ENCODE results near the gene DDAH2.
"Not testable (repeated sequence)": the region's sequence is repeated elsewhere in the genome, so short reads cannot be mapped to it uniquely, and the experiment has no call there.

Gene DDAH2

DNA sequence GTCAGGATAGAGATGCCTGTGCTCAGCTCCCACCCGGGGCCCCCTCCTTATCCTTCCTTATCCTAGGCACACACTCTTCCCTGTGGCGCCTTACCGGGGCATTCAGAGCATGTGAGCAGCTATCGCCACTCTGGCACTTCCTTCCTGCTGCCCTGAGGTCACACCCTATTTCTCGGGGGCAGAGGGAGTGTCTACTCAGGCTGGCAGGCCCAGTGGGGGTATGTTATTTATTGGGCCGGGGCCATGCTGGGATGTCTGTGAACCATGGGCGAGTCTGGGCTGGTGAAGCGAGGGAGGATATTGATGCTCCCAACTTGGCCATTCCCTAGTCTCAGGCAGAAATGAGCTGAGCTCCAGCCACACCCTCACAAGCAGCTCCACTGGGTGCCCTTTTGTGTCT is 17.9 kb downstream of the DDAH2 start:
- DNase-seq, result no peak

DNA sequence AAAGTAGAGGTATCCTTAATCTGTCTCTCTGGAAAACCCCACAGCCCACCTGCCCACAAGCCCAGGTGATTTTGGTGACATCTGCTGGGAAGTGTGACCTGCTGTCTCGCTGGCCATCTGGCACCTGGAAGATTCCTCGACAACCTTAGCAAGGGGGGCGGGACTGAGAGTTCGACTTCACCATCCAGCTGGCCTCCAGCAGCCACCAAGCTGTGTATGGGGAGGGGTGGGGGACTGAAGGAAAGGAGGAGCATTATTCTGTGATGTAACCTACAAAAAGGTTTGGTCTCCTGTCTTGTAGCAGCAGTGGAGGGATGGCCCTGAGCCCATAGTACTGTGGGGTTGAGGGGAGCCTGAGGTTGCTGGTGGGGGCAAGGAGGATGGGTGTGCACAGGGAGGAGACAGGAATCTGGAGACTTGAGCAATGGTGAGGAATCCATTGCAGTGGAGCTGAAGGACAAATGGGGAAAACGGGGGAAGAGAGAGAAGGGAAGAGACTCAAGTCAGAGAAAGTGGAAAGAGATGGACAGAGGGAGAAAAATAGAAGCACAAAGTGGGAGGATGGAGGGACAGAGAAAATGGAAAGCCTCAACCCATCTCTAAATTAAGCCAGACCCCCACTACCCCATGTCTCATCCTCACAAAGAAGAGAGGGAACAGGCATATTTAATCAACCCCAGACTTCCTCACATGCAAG is 18.4 kb downstream of the DDAH2 start:
- no peak for DNase-seq

DNA sequence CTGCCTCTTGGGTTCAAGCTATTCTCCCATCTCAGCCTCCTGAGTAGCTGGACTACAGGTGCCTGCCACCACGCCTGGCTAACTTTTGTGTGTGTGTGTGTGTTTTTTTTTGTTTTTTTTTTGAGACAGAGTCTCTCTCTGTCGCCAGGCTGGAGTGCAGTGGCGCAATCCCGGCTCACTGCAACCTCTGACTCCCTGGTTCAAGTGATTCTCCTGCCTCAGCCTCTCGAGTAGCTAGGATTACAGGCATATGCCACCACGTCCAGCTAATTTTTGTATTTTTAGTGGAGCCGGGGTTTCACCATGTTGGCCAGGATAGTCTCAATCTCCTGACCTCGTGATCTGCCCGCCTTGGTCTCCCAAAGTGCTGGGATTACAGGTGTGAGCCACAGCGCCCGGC is 19.9 kb downstream of the DDAH2 start:
- not testable (repeated sequence) for DNase-seq

- no peak for DNase-seq
These were observed 20.9 kb downstream of the DDAH2 start for GRCh38 chr6:31708224-31708623.

GRCh38 chr6:31707701-31708100 is 21.4 kb downstream of the DDAH2 start:
- no peak for DNase-seq

- no peak for DNase-seq
These were observed 22.5 kb downstream of the DDAH2 start, which contains the start of gene LY6G6F for GRCh38 chr6:31706599-31706998. Gene LY6G6F (plus strand): TSS chr6:31706866. CDS start chr6:31706907, 41 bp downstream.

GRCh38 chr6:31705931-31706330 is 23.2 kb downstream of the DDAH2 start:
- no peak for DNase-seq

DNA sequence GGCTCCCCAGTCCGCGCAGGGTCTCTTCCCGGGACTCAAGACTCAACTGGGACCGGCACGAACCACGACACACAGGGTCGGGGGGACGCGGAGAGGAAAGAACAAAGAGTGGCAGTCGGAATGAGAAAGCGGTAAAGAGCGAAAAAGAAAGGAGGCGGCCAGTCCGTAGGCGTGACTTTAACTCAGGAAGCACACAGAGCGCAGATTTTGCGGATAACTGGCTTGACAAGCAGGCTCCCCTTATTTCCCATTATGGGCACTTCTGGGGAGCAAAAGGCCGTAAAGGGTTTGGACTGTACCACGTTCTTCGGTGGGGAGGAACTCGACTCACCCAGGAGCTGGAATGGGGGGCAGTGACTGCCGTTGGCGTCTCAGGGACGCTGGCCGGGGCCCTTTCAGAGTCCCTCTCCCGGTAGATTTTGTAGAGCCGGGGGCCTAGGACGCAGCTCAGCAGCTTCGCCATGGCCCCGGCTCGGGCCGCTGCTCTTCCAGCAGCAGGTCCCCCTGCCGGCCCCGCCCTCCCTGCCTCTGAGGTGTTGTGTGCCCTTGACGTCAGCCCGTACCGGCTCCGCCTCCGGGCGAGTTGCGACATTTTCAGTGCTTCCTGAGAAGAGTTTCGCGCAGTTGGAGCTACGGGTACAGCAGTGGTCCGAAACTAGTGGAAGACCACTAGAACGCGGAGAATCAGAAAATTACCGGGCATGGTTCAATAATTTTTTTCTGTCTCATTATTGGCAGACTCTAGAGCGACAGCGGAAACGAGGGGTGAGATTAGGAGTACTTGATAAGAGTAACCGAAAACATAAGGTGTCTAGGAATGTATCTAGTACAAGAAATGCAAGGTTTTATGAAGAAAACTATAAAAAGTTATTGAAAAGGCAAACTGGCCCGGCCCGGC is 26.0 kb downstream of the DDAH2 start, which contains the start of gene ABHD16A:
Gene ABHD16A, minus strand, starts transcription at position 506 of the 898 bp plus-strand sequence. Its CDS starts 43 bp downstream, at position 463.
- DNase-seq, result peak; percentile 94

- peak; percentile 36 for DNase-seq
These were observed 26.7 kb downstream of the DDAH2 start for GRCh38 chr6:31702405-31702818.

GRCh38 chr6:31701666-31702404 is 27.3 kb downstream of the DDAH2 start:
- DNase-seq, result peak; percentile 66

- no peak for DNase-seq
These were observed 28.2 kb downstream of the DDAH2 start for GRCh38 chr6:31700740-31701401.

- DNase-seq, result no peak
These were observed 31.5 kb downstream of the DDAH2 start for GRCh38 chr6:31697555-31697954.

DNA sequence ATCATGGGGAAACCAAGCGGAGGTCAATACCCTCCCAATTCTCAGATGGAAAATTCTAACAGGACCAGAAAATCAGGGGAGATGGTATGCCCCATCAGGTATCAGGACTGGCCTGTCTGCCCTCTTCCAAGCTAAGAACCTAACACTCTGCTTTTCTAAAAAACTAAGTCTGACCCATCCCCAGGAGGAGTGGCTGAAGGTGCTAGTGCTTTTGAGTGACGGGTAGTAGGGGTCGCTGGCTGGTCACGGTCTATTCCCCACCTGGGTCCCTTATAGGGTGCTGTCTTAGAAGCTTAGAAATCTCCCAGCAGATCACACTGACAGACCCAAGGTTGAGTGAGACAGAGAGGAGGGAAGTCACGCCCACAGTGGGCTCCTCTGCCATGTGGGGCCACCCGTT is 35.6 kb downstream of the DDAH2 start:
- no peak for DNase-seq

DNA sequence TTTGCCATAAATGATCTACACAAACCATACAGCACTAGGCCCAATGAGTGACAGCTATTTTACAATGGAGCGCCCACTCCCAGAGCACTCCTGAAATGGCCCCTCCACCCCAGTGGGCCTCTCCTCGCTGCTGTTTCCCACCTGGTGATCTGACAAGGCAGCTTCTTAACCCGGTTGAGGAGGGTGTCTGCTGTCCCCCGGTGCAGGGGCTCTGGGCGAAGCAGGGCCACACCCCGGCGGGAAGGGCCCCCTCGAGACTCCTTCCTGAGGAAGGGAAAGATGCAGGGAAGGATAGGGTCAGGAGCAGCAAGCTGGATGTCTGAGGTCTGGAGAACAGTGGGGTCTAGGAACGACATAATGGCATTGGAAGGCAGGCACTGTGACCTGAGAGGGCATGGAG is 36.2 kb downstream of the DDAH2 start:
- no peak for DNase-seq

- DNase-seq, result no peak
These were observed 36.7 kb downstream of the DDAH2 start for GRCh38 chr6:31692353-31692752.

DNA sequence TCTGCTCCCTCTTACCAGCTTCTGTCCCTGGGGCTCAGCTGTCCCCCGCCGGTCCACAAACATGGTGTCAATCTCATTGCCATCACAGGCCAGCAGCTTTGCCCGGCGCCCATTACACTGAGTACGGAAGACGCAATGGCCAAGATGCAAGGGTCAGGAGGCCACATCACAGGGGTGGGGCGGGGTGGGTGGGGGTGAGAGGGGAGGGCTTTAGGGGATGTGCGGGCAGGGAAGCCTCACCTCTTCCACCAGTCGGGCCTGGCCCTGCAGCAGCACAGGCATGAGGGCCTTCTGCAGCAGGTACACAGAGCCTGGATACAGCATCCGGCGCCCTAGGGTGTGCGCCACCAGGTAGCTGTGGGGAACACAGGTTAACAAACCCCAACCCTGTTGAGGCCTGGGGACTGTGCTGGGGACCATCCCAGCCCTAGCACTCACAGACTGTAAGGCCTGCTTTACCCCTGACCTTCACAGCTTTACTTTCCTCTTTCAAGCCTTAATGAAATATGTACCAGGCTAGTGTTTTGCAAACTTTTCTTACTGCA is 37.5 kb downstream of the DDAH2 start:
- no peak for DNase-seq

DNA sequence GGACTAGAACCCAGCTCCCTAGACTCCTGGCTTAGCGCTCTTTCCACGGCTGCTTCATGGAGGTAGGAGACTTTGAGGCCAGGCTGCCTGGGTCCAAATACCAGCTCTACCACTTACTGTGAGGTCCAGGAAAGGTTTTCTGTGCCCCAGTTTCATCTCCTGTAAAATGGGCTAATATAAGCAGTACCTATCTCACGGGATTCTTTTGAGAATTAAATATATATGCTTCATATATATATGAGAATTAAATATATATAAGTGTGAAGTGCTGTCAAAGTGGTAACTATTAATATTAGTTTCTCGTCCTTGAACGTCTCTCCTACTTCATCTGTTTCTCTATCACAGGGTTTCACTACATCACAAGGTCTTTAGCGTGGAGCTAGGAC is 38.0 kb downstream of the DDAH2 start:
- DNase-seq, result no peak

DNA sequence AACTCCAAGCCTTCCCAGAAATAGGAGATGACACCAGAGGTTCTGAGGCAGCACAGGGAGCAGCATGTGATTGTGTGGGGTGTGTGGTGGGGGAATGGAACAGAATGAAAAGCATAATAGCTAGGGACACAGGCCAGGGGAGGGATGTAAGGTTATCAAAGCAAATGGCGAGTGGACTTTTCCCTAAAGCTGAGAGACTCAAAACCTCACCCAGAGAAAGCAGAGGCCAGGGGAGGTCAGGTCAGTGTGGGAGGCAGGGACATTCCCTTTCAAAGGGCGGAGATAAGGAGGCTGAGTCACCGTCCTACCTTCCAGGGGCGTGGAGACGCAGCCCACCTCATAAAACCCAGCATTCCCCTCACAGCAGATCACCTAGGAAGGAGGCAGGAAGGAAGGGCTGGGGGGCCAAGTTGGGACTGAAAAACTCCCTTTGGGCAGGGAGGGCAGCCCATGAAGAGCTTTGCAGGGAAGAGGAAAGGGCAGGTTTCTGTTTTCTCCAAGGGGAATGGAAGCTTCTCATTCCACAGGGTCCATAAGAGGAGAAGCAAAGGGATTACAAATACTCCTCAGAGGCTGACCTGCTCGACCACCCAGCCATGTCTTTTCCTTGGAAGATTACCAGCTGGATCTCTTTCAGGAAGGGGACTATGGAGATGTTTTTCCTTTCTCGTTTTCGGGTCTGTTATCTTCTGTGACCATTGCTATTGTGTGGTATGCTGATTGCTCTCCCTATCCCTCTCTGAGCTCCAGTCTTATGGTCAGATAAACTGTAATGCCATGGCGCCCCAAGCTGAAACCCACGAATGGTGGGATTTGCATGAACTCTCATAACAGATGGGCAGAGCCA is 38.6 kb downstream of the DDAH2 start:
- DNase-seq, result no peak

DNA sequence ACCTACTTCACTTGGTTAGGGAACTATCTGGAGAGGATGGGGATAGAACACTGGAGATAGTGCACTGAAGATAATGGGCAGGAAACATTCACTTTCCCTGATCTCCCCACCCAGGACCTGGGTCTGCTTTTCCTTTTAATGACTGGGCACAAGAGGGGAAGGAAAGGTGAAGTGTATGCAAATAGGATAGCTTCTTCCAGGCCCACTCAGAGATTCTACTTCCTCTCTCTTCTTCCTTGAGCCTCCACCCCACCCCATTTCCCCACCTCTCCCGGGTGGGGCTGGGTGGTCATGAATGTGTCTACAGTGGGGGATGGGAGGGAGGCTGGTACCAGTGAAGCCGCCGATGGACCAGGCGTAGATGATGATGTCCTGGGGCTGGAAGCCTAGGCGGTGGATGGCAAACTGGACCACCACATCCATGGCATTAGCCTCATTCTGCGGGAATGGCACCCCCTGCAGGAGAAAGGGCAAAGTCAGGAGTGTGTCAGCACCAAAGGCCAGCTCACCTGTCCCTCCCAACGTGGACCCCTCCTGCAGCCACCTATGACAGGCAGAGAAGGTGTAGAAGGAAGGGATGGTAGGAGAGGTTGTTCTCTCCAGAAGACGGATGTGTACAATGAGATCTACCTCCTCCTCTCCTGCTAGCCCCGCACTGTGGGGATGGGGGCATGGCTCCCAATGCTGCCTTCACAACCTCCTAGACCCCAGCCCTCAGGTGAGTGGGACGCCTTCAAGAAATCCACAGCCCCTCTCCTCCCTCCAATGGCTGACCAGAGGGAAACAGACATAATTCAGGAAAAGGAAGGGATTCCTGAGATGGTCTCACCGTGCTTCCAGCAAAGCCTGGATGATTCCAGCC is 39.6 kb downstream of the DDAH2 start:
- no peak for DNase-seq

Measured in DMS79 treated with DMSO at 0.1 percent for 48 hours (cell line).